ENCODE data around the gene PICK1. TPM values are rescaled to one million over a fixed set of nuclear protein-coding genes. Genes with fewer than 3 reads are reported as not detected.

Gene PICK1
- total and polyA plus RNA-seq, 4 donors, result 5.8 to 25.8 (median 13.1) TPM

DNA sequence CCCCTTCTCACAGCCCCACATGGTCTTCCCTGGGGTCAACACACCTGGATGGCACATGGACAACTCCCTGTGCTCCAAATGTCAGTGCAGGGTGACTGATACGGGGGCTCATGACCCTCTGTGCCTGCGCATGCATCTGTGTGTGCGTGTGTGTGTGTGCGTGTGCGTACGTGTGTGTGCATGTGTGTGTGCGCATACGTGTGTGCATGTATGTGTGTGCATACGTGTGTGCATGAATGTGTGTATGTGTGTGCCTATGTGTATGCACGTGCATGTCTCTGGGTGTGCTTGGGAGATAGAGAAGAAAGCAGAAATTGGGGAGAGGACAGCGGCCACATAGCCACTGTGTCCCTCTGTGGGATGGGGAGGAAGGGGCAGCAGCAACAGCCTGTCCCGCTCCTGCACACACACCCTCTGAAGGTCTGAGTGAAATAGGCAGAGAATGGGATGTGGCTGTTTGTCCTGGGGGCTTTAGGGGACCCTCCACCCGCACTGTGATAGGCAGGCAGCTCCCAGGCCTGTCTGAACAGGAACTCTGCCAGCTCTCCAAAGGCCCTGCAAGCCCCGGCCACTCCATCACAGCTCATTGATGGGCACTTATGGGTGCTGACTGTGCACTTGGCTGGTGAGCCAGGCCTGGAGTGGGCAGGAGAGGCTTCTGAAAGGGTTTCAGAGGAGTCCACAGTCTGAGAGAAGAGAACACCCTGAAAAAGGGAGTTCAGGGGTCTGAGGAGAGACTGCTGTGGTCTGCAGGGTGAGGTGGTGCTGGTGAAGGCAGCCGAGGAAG is 28.7 kb upstream of the PICK1 start:
- H3K9ac ChIP-seq (ENCODE audit: low read depth in 1 of 2, low read length in 2 of 2), result no peak overlapping the region
- 93% methylated on average over 15 of the region's 15 CpGs for WGBS

DNA sequence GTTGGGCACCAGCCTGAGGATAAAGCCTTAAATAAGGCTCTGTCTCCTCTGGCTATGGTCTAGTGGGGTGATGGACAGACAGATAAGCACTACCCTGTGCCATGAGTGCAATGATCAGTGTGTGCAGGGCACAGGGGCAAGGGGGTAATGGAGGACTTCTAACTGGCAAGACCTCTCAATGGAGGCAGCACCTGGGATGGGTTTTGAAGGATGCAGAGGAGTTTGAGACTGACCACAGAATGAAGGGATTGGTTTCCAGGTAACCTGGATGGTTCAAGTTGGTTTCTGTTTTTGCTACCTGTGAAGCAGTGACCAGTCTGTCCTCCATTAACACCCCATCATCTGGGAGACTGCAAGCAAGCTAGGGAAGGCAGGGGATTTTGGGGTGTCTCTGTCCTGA is 27.8 kb upstream of the PICK1 start:
- no peak for DNase-seq (ENCODE audit: low spot score)
- Histone ChIP-seq H3K27ac (ENCODE audit: low read depth in 1 of 2, low read length in 2 of 2) (no peak overlapping the region), H3K4me1 (ENCODE audit: control insufficient read depth in 4 of 4, insufficient read depth in 4 of 4, low read length in 3 of 4) (peaks cover 0 to 4% (median under 1%) of the 10 kb centered on the region in 4 donors), H3K36me3 (ENCODE audit: control insufficient read depth in 4 of 4, insufficient read depth in 3 of 4, low read depth in 1 of 4, low read length in 3 of 4) (no peaks in the 10 kb centered on the region), H3K27me3 (ENCODE audit: control insufficient read depth in 4 of 4, insufficient read depth in 4 of 4, low read length in 3 of 4) (no peaks in the 10 kb centered on the region), H3K4me3 (ENCODE audit: low read depth in 1 of 3, low read length in 3 of 3) (no peak overlapping the region), H3K9ac (ENCODE audit: low read depth in 1 of 2, low read length in 2 of 2) (no peak overlapping the region), H3K9me3 (ENCODE audit: control insufficient read depth in 4 of 4, low read length in 3 of 4) (no peaks in the 10 kb centered on the region)
- no peak for TF ChIP-seq RXRA (IDR thresholded peaks at IDR 0.05)
- no peak for TF ChIP-seq HNF4A (conservative IDR thresholded peaks at IDR 0.05)
- TF ChIP-seq GABPA (IDR thresholded peaks at IDR 0.05 in 1 of 2, conservative IDR thresholded peaks at IDR 0.05 in 1 of 2), result no peak
- TF ChIP-seq EGR1 (IDR thresholded peaks at IDR 0.05; ENCODE audit: low read depth in 2 of 2), result no peak
- TF ChIP-seq HNF4G (IDR thresholded peaks at IDR 0.05), result no peak
- no peak for TF ChIP-seq JUND (IDR thresholded peaks at IDR 0.05)
- TF ChIP-seq, protein P1, sequence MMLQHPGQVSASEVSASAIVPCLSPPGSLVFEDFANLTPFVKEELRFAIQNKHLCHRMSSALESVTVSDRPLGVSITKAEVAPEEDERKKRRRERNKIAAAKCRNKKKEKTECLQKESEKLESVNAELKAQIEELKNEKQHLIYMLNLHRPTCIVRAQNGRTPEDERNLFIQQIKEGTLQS (IDR thresholded peaks at IDR 0.05), result no peak
- no peak for TF ChIP-seq NR2F2 (IDR thresholded peaks at IDR 0.05)

More for the DNA sequence above, 28.7 kb upstream of the PICK1 start:
- Histone ChIP-seq H3K27me3 (ENCODE audit: control insufficient read depth in 4 of 4, insufficient read depth in 4 of 4, low read length in 3 of 4) (no peaks in the 10 kb centered on the region), H3K9me3 (ENCODE audit: control insufficient read depth in 4 of 4, low read length in 3 of 4) (no peaks in the 10 kb centered on the region), H3K27ac (ENCODE audit: low read depth in 1 of 2, low read length in 2 of 2) (no peak overlapping the region), H3K4me3 (ENCODE audit: low read depth in 1 of 3, low read length in 3 of 3) (no peak overlapping the region), H3K36me3 (ENCODE audit: control insufficient read depth in 4 of 4, insufficient read depth in 3 of 4, low read depth in 1 of 4, low read length in 3 of 4) (no peaks in the 10 kb centered on the region), H3K4me1 (ENCODE audit: control insufficient read depth in 4 of 4, insufficient read depth in 4 of 4, low read length in 3 of 4) (peaks cover 0 to 3% (median 0%) of the 10 kb centered on the region in 4 donors)
- DNase-seq (ENCODE audit: low spot score), result no peak
- no peak for TF ChIP-seq FOXA2 (IDR thresholded peaks at IDR 0.05)
- TF ChIP-seq RAD21 (IDR thresholded peaks at IDR 0.05), result no peak
- TF ChIP-seq, protein P2, sequence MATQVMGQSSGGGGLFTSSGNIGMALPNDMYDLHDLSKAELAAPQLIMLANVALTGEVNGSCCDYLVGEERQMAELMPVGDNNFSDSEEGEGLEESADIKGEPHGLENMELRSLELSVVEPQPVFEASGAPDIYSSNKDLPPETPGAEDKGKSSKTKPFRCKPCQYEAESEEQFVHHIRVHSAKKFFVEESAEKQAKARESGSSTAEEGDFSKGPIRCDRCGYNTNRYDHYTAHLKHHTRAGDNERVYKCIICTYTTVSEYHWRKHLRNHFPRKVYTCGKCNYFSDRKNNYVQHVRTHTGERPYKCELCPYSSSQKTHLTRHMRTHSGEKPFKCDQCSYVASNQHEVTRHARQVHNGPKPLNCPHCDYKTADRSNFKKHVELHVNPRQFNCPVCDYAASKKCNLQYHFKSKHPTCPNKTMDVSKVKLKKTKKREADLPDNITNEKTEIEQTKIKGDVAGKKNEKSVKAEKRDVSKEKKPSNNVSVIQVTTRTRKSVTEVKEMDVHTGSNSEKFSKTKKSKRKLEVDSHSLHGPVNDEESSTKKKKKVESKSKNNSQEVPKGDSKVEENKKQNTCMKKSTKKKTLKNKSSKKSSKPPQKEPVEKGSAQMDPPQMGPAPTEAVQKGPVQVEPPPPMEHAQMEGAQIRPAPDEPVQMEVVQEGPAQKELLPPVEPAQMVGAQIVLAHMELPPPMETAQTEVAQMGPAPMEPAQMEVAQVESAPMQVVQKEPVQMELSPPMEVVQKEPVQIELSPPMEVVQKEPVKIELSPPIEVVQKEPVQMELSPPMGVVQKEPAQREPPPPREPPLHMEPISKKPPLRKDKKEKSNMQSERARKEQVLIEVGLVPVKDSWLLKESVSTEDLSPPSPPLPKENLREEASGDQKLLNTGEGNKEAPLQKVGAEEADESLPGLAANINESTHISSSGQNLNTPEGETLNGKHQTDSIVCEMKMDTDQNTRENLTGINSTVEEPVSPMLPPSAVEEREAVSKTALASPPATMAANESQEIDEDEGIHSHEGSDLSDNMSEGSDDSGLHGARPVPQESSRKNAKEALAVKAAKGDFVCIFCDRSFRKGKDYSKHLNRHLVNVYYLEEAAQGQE (IDR thresholded peaks at IDR 0.05), result no peak

DNA sequence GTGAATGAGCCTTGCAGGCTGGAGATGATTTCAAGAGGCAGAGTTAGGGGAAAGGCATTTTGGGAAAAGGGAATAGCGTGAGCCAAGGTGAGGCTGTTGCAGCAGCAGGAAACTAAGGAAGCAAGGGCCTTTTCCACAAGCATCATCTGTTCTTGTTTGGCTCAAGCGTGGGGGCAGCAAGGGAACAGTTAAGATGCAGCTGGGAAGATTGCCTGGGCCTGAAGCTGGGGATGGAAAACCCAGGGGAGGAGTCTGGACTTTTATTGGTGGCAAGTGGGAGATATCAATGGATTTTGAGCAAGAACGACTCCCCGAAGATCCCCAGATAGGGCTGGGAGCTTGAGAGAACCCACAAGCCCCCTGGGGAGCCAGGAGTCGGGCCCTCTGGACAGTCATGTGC is 27.3 kb upstream of the PICK1 start:
- no peaks in the 10 kb centered on the region for H3K36me3 ChIP-seq (ENCODE audit: control insufficient read depth in 4 of 4, insufficient read depth in 3 of 4, low read depth in 1 of 4, low read length in 3 of 4)
- WGBS, result 89% methylated on average over 5 of the region's 5 CpGs
- TF ChIP-seq, protein P3, sequence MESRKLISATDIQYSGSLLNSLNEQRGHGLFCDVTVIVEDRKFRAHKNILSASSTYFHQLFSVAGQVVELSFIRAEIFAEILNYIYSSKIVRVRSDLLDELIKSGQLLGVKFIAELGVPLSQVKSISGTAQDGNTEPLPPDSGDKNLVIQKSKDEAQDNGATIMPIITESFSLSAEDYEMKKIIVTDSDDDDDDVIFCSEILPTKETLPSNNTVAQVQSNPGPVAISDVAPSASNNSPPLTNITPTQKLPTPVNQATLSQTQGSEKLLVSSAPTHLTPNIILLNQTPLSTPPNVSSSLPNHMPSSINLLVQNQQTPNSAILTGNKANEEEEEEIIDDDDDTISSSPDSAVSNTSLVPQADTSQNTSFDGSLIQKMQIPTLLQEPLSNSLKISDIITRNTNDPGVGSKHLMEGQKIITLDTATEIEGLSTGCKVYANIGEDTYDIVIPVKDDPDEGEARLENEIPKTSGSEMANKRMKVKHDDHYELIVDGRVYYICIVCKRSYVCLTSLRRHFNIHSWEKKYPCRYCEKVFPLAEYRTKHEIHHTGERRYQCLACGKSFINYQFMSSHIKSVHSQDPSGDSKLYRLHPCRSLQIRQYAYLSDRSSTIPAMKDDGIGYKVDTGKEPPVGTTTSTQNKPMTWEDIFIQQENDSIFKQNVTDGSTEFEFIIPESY (IDR thresholded peaks at IDR 0.05), result no peak
- TF ChIP-seq, protein P2 (IDR thresholded peaks at IDR 0.05), result no peak
- TF ChIP-seq, protein P1 (IDR thresholded peaks at IDR 0.05), result no peak
- H3K4me3 ChIP-seq (ENCODE audit: low read depth in 1 of 3, low read length in 3 of 3), result no peak overlapping the region
- H3K27me3 ChIP-seq (ENCODE audit: control insufficient read depth in 4 of 4, insufficient read depth in 4 of 4, low read length in 3 of 4), result no peaks in the 10 kb centered on the region
- H3K27ac ChIP-seq (ENCODE audit: low read depth in 1 of 2, low read length in 2 of 2), result no peak overlapping the region
- peaks cover 0 to 6% (median under 1%) of the 10 kb centered on the region in 4 donors for H3K4me1 ChIP-seq (ENCODE audit: control insufficient read depth in 4 of 4, insufficient read depth in 4 of 4, low read length in 3 of 4)
- DNase-seq (ENCODE audit: low spot score), result no peak
- no peaks in the 10 kb centered on the region for H3K9me3 ChIP-seq (ENCODE audit: control insufficient read depth in 4 of 4, low read length in 3 of 4)
- no peak overlapping the region for H3K9ac ChIP-seq (ENCODE audit: low read depth in 1 of 2, low read length in 2 of 2)

Measured in liver (tissue), 9 donors.